K562 (cell line): ENCODE data around the gene SLC25A45. TPM values are rescaled to one million over a fixed set of nuclear protein-coding genes. Genes with fewer than 3 reads are reported as not detected.

ENCODE experiments used
- ARID2 ChIP-seq: fragments of 450-650 bp; IDR thresholded peaks from 2 replicates; pipeline ENCODE4 v1.6.1; 2017; ENCODE audit warnings: antibody characterized with exemption, mild to moderate bottlenecking
- CC2D1A ChIP-seq: fragments of 450-650 bp; IDR thresholded peaks from 2 replicates; pipeline ENCODE4 v1.6.1; 2017; ENCODE audit warnings: mild to moderate bottlenecking
- CEBPB ChIP-seq: fragments of 450-650 bp; IDR thresholded peaks from 2 replicates; pipeline ENCODE4 v1.6.1; 2016; ENCODE audit warnings: missing genetic modification characterization, missing compliant biosample characterization
- IRF2 ChIP-seq: sonication (generic); formaldehyde crosslinking; IDR thresholded peaks from 2 replicates; pipeline ENCODE4 v1.8.1; 2022; ENCODE audit warnings: mild to moderate bottlenecking, missing genetic modification reagents
- MIER1 ChIP-seq: fragments of 450-650 bp; IDR thresholded peaks from 2 replicates; pipeline ENCODE4 v1.6.1; 2016; ENCODE audit warnings: antibody characterized with exemption, mild to moderate bottlenecking, low read depth
- NR2F6 ChIP-seq: fragments of 450-650 bp; formaldehyde crosslinking; IDR thresholded peaks from 2 replicates; pipeline ENCODE4 v1.4.0; 2020; ENCODE audit warnings: mild to moderate bottlenecking
- NR4A1 ChIP-seq, 2 experiments: fragments of 250-450 bp in 1 of 2; fragments of 450-650 bp in 1 of 2; sonication (Bioruptor Pico) in 1 of 2; IDR thresholded peaks; 2 replicates each; pipeline versions ENCODE4 v1.4.0 to v1.6.1; 2016 to 2020; ENCODE audit warnings: mild to moderate bottlenecking in 2 of 2, missing compliant biosample characterization in 1 of 2, missing genetic modification characterization in 1 of 2, moderate library complexity in 1 of 2
- POLR2AphosphoS5 ChIP-seq: IDR thresholded peaks from 2 replicates; pipeline ENCODE4 v1.6.1; 2011; ENCODE audit warnings: mild to moderate bottlenecking, low read depth, low read length, moderate library complexity; ENCODE audit not compliant: control insufficient read depth, insufficient read depth
- POLR3G ChIP-seq: IDR thresholded peaks from 2 replicates; pipeline ENCODE4 v1.6.1; 2011; ENCODE audit not compliant: insufficient read length, insufficient replicate concordance; ENCODE audit errors: extremely low read depth
- PPARD ChIP-seq: fragments of 250-450 bp; sonication (Bioruptor Pico); IDR thresholded peaks from 2 replicates; pipeline ENCODE4 v1.8.0; 2022; ENCODE audit warnings: inconsistent platforms, mild to moderate bottlenecking, moderate library complexity
- SLC30A9 ChIP-seq: fragments of 250-450 bp; sonication (Bioruptor Pico); IDR thresholded peaks from 2 replicates; pipeline ENCODE4 v1.8.0; 2022; ENCODE audit warnings: mild to moderate bottlenecking, moderate library complexity
- SMAD3 ChIP-seq: fragments of 450-650 bp; formaldehyde crosslinking; conservative IDR thresholded peaks from 2 replicates; pipeline ENCODE4 v1.4.0; 2020; ENCODE audit warnings: mild to moderate bottlenecking
- SMARCC2 ChIP-seq: fragments of 450-650 bp; IDR thresholded peaks from 2 replicates; pipeline ENCODE4 v1.6.1; 2017; ENCODE audit warnings: antibody characterized with exemption, moderate library complexity, mild to moderate bottlenecking, low read depth
- WHSC1 ChIP-seq: IDR thresholded peaks from one replicate; pipeline ENCODE4 v1.6.1; 2012; ENCODE audit warnings: low read length, control low read depth, inconsistent platforms
- ZNF146 ChIP-seq: IDR thresholded peaks from one replicate; pipeline ENCODE4 v1.6.1; 2018; ENCODE audit warnings: missing compliant biosample characterization; ENCODE audit not compliant: unreplicated experiment
- ZNF766 ChIP-seq: fragments of 200-800 bp; sonication (Bioruptor generic); conservative IDR thresholded peaks from 2 replicates; pipeline ENCODE4 v1.6.1; 2016; ENCODE audit warnings: missing genetic modification characterization, missing compliant biosample characterization
- polyA plus RNA-seq, 8 experiments: library from polyadenylated mRNA; depleted of rRNA in 4 of 8; stranded (reverse) in 5 of 8; unstranded in 3 of 8; fragments of >200 nt; fragmentation: Nextera tagmentation in 2 of 8; fragmentation: Illumina TruSeq in 1 of 8; extraction: Ambion mirVana in 2 of 8; extraction: Trizol in 1 of 8; gene quantifications; 2 replicates each; pipeline versions ENCODE4 v1.2.1 to v1.2.3, GENCODE V29; 2011 to 2014; ENCODE audit warnings: inconsistent platforms in 1 of 8, missing spikeins in 1 of 8
- total RNA-seq, 7 experiments: library from RNA; depleted of rRNA in 6 of 7; stranded (reverse); fragments of >200 nt in 6 of 7; fragmentation: Illumina TruSeq in 2 of 7; extraction: Trizol in 2 of 7; gene quantifications; 2 replicates each; pipeline versions ENCODE4 v1.2.1 to v1.2.3, GENCODE V29; 2011 to 2021; ENCODE audit warnings: low replicate concordance in 1 of 7
- TF ChIP-seq, protein P1 (sequence below): sonication (generic); formaldehyde crosslinking; IDR thresholded peaks from 2 replicates; pipeline ENCODE4 v1.8.1; 2022; ENCODE audit warnings: missing genetic modification reagents
- TF ChIP-seq, protein P2 (sequence below), 2 experiments: IDR thresholded peaks in 1 of 2; conservative IDR thresholded peaks in 1 of 2; 2 replicates each; pipeline ENCODE4 v1.6.1; 2016; ENCODE audit warnings: low read depth in 2 of 2, mild to moderate bottlenecking in 1 of 2, missing compliant biosample characterization in 1 of 2, missing genetic modification characterization in 1 of 2, moderate library complexity in 1 of 2
- TF ChIP-seq, protein P3 (sequence below): fragments of 450-650 bp; IDR thresholded peaks from 2 replicates; pipeline ENCODE4 v1.6.1; 2017; ENCODE audit warnings: antibody characterized with exemption, mild to moderate bottlenecking

SLC25A45 gene
- total and polyA plus RNA-seq, 9 of the 15 experiments (the other 6 are each of a cell fraction or from before 2014, with no cell fraction given) = 0.15 to 2.3 (median 0.68) TPM

DNA sequence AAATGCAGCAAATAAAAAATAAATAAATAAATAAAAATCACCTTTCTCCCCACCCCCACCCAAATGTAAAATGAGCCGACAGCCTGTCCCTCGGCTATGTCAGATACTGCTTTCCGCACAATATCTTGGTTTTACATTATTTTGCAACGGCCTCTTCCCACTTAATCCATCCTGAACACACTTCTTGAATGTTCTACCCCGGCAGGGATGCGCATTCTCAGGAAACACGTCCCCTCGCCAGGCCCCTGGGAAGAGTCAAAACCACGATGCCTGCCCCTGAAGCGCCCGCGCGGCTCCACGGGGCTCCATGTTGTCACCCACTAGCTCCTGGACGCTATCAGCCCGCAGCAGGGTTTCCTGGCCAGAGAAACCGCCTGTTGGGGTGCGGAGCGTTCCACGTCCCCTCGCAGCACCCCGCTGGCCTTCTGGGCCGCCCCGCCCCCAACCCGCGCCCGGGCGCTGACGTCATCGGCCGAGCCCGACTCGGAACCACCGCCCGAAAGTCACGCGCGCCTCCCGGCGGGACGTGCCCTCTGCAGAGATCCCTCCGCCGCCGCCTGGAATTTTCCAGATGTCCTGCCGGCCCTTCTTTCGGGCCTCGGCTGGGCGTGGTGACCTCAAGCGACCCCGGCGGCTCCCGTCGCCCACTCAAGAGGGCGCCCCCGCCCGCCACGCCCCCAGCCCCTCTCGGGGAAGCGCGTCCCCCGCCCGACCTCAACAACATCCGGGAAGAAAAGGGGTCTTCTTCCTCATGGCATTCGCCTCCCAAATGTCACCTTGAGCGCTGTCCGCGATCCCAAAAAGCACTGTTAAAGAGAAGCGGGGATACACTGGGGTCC is 39.6 kb upstream of the SLC25A45 start (continued):
- no peak for TF ChIP-seq SLC30A9 (CRISPR knock-in tag)
- TF ChIP-seq POLR3G = no peak
- TF ChIP-seq IRF2 (CRISPR knock-in tag) = no peak
- peak; percentile 69; the same call in 1 of the 2 replicates for TF ChIP-seq NR2F6 (CRISPR knock-in tag)
- TF ChIP-seq SMARCC2 = no peak
- TF ChIP-seq POLR2AphosphoS5 = no peak
- TF ChIP-seq, protein P1, sequence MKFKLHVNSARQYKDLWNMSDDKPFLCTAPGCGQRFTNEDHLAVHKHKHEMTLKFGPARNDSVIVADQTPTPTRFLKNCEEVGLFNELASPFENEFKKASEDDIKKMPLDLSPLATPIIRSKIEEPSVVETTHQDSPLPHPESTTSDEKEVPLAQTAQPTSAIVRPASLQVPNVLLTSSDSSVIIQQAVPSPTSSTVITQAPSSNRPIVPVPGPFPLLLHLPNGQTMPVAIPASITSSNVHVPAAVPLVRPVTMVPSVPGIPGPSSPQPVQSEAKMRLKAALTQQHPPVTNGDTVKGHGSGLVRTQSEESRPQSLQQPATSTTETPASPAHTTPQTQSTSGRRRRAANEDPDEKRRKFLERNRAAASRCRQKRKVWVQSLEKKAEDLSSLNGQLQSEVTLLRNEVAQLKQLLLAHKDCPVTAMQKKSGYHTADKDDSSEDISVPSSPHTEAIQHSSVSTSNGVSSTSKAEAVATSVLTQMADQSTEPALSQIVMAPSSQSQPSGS (CRISPR knock-in tag) = peak; percentile 98
- TF ChIP-seq CC2D1A = no peak
- TF ChIP-seq ZNF146 (CRISPR knock-in tag) = no peak
- TF ChIP-seq SMAD3 (CRISPR knock-in tag) = peak; percentile 53; the same call in 1 of the 2 replicates
- TF ChIP-seq, protein P2, sequence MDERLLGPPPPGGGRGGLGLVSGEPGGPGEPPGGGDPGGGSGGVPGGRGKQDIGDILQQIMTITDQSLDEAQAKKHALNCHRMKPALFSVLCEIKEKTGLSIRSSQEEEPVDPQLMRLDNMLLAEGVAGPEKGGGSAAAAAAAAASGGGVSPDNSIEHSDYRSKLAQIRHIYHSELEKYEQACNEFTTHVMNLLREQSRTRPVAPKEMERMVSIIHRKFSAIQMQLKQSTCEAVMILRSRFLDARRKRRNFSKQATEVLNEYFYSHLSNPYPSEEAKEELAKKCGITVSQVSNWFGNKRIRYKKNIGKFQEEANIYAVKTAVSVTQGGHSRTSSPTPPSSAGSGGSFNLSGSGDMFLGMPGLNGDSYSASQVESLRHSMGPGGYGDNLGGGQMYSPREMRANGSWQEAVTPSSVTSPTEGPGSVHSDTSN (CRISPR knock-in tag; IDR thresholded peaks at IDR 0.05; ENCODE audit: low read depth) = no peak
- TF ChIP-seq, protein P2 (tag; conservative IDR thresholded peaks at IDR 0.05; ENCODE audit: low read depth) = no peak
- TF ChIP-seq CEBPB = no peak
- TF ChIP-seq MIER1 = no peak
- TF ChIP-seq ZNF766 (CRISPR knock-in tag) = peak; percentile 83
- TF ChIP-seq WHSC1 = no peak
- TF ChIP-seq ARID2 = no peak
- TF ChIP-seq, protein P3, sequence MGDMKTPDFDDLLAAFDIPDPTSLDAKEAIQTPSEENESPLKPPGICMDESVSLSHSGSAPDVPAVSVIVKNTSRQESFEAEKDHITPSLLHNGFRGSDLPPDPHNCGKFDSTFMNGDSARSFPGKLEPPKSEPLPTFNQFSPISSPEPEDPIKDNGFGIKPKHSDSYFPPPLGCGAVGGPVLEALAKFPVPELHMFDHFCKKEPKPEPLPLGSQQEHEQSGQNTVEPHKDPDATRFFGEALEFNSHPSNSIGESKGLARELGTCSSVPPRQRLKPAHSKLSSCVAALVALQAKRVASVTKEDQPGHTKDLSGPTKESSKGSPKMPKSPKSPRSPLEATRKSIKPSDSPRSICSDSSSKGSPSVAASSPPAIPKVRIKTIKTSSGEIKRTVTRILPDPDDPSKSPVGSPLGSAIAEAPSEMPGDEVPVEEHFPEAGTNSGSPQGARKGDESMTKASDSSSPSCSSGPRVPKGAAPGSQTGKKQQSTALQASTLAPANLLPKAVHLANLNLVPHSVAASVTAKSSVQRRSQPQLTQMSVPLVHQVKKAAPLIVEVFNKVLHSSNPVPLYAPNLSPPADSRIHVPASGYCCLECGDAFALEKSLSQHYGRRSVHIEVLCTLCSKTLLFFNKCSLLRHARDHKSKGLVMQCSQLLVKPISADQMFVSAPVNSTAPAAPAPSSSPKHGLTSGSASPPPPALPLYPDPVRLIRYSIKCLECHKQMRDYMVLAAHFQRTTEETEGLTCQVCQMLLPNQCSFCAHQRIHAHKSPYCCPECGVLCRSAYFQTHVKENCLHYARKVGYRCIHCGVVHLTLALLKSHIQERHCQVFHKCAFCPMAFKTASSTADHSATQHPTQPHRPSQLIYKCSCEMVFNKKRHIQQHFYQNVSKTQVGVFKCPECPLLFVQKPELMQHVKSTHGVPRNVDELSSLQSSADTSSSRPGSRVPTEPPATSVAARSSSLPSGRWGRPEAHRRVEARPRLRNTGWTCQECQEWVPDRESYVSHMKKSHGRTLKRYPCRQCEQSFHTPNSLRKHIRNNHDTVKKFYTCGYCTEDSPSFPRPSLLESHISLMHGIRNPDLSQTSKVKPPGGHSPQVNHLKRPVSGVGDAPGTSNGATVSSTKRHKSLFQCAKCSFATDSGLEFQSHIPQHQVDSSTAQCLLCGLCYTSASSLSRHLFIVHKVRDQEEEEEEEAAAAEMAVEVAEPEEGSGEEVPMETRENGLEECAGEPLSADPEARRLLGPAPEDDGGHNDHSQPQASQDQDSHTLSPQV = no peak
- TF ChIP-seq NR4A1 (CRISPR knock-in tag; IDR thresholded peaks at IDR 0.05) = 0 out of 2 replicates have a peak, but pooled peaks have one; percentile 61
- no peak; the same call in 1 of the 2 replicates for TF ChIP-seq NR4A1 (tag; IDR thresholded peaks at IDR 0.05)
- no peak for TF ChIP-seq PPARD (CRISPR knock-in tag)
